GM21515 (cell line): Measurements from ENCODE around the gene SNAI3.
A peak's percentile ranks its signal among the peaks of the same experiment; 100 is the strongest.

ENCODE experiments used
- ATAC-seq: cut with Tn5 transposase; IDR thresholded peaks from one replicate; pipeline ENCODE4 v1.9.1; 2021; ENCODE audit not compliant: unreplicated experiment

Gene SNAI3

GRCh38 chr16:88721815-88722755 is 35.8 kb upstream of the SNAI3 start:
- ATAC-seq, result no peak

- ATAC-seq, result no peak
Measured at GRCh38 chr16:88721236-88721635, 34.9 kb upstream of the SNAI3 start.

GRCh38 chr16:88720396-88720970 is 34.2 kb upstream of the SNAI3 start:
- ATAC-seq, result no peak

- ATAC-seq, result no peak
Measured at GRCh38 chr16:88719933-88720296, 33.6 kb upstream of the SNAI3 start.

GRCh38 chr16:88719267-88719932 is 33.1 kb upstream of the SNAI3 start:
- no peak for ATAC-seq

GRCh38 chr16:88718178-88718577 is 31.9 kb upstream of the SNAI3 start:
- ATAC-seq, result no peak

- ATAC-seq, result no peak
Measured at GRCh38 chr16:88716601-88717001, 30.3 kb upstream of the SNAI3 start.

- ATAC-seq, result no peak
Measured at GRCh38 chr16:88716201-88716600, 29.9 kb upstream of the SNAI3 start.

GRCh38 chr16:88715312-88716190 is 29.2 kb upstream of the SNAI3 start:
- no peak for ATAC-seq

GRCh38 chr16:88714420-88715302 is 28.4 kb upstream of the SNAI3 start:
- ATAC-seq, result no peak

GRCh38 chr16:88713568-88714419 is 27.5 kb upstream of the SNAI3 start:
- ATAC-seq, result no peak

- no peak for ATAC-seq
Measured at GRCh38 chr16:88713054-88713453, 26.7 kb upstream of the SNAI3 start.

- no peak for ATAC-seq
Measured at GRCh38 chr16:88712362-88712979, 26.2 kb upstream of the SNAI3 start.

GRCh38 chr16:88711750-88712340 is 25.5 kb upstream of the SNAI3 start:
- ATAC-seq, result no peak

- ATAC-seq, result no peak
Measured at GRCh38 chr16:88710556-88710955, 24.2 kb upstream of the SNAI3 start.

- no peak for ATAC-seq
Measured at GRCh38 chr16:88706965-88707826, 20.9 kb upstream of the SNAI3 start.

- ATAC-seq, result peak; percentile 61
Measured at GRCh38 chr16:88706229-88706964, 20.1 kb upstream of the SNAI3 start, which contains the start of the genes CTU2 and RNF166. Gene CTU2 (plus strand): TSS chr16:88706503. CDS start chr16:88706531, 28 bp downstream. Gene RNF166 (minus strand): TSS chr16:88706408. CDS start chr16:88706325, 83 bp downstream.
